HG03175 (cell line): ENCODE measurements around the gene MED13L.

Experiments used
- ATAC-seq: cut with Tn5 transposase; IDR thresholded peaks from one replicate; pipeline ENCODE4 v1.9.1; 2021; ENCODE audit warnings: mild to moderate bottlenecking, moderate library complexity; ENCODE audit not compliant: unreplicated experiment

MED13L gene

GRCh38 chr12:116188581-116188980 lies 88.9 kb downstream of the MED13L start:
- ATAC-seq = no peak

- no peak for ATAC-seq
Measured at GRCh38 chr12:116187151-116187511, 90.4 kb downstream of the MED13L start.

- ATAC-seq = no peak
Measured at GRCh38 chr12:116186482-116187150, 90.9 kb downstream of the MED13L start.

GRCh38 chr12:116184763-116185162 lies 92.7 kb downstream of the MED13L start:
- ATAC-seq = no peak

- no peak for ATAC-seq
Measured at GRCh38 chr12:116183741-116184141, 93.8 kb downstream of the MED13L start.

GRCh38 chr12:116182359-116183063 lies 95.0 kb downstream of the MED13L start:
- no peak for ATAC-seq

- no peak for ATAC-seq
Measured at GRCh38 chr12:116180448-116180847, 97.0 kb downstream of the MED13L start.

GRCh38 chr12:116179384-116179783 lies 98.1 kb downstream of the MED13L start:
- ATAC-seq = no peak

- no peak for ATAC-seq
Measured at GRCh38 chr12:116177017-116177416, 100.5 kb downstream of the MED13L start.

GRCh38 chr12:116174904-116175303 lies 102.6 kb downstream of the MED13L start:
- ATAC-seq = no peak

- no peak for ATAC-seq
Measured at GRCh38 chr12:116174006-116174405, 103.5 kb downstream of the MED13L start.

- ATAC-seq = no peak
Measured at GRCh38 chr12:116172224-116172849, 105.2 kb downstream of the MED13L start.

GRCh38 chr12:116171549-116171948 lies 105.9 kb downstream of the MED13L start:
- ATAC-seq = no peak

- ATAC-seq = no peak
Measured at GRCh38 chr12:116169071-116169470, 108.4 kb downstream of the MED13L start.

GRCh38 chr12:116166306-116166705 lies 111.2 kb downstream of the MED13L start:
- ATAC-seq = no peak

GRCh38 chr12:116165036-116165425 lies 112.5 kb downstream of the MED13L start:
- no peak for ATAC-seq

GRCh38 chr12:116164250-116165035 lies 113.0 kb downstream of the MED13L start:
- no peak for ATAC-seq

- no peak for ATAC-seq
Measured at GRCh38 chr12:116162071-116162470, 115.4 kb downstream of the MED13L start.

- no peak for ATAC-seq
Measured at GRCh38 chr12:116161588-116161987, 115.9 kb downstream of the MED13L start.

- ATAC-seq = no peak
Measured at GRCh38 chr12:116160883-116161458, 116.5 kb downstream of the MED13L start.

GRCh38 chr12:116160231-116160630 lies 117.3 kb downstream of the MED13L start:
- ATAC-seq = no peak
